ENCODE measurements around the gene EDA. TPM values are rescaled to one million over a fixed set of nuclear protein-coding genes. Genes with fewer than 3 reads are reported as not detected.

Gene EDA
- 2.5 and 4.1 TPM in 2 replicates for total RNA-seq

DNA sequence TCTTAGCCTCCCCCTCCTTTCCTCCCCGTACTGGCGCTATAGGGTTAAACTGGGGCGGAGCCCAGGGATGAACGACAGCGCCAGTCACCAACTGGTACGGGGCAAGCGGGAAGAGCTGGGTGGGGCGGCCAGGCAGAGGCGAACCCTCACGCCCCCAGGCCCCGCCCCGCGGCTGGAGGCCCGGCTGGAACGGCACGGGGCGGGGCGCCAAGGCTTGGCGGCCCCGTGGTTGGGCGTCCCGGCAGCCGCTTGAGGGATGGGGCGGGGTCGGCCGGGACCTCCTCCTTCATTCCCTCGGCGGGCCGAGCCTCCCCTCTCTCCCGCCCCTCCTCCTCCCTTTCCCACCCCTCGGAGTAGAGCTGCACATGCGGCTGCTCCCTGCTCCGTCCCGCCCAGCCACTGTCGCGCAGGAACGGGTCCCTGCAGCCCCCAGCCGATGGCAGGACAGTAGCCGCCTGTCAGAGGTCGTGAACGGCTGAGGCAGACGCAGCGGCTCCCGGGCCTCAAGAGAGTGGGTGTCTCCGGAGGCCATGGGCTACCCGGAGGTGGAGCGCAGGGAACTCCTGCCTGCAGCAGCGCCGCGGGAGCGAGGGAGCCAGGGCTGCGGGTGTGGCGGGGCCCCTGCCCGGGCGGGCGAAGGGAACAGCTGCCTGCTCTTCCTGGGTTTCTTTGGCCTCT lies at the start of gene EDA:
Gene EDA (plus strand): TSS at position 335 of the 678 bp plus-strand sequence.
- DNase-seq (ENCODE audit: low read depth): peak; percentile 10
- no peak for TF ChIP-seq CTCF (IDR thresholded peaks at IDR 0.05; ENCODE audit: insufficient read depth, low read length, poor library complexity, severe bottlenecking)
- Histone ChIP-seq H3K4me3 (ENCODE audit: low read depth, low read length) (peak within 1 kb of the TSS; percentile 44), H3K36me3 (ENCODE audit: control insufficient read depth, insufficient read depth, low read length) (no peaks in the 10 kb centered on the region), H3K27me3 (ENCODE audit: control insufficient read depth, insufficient read depth, low read length) (peaks cover 11% of the 10 kb centered on the region)

DNA sequence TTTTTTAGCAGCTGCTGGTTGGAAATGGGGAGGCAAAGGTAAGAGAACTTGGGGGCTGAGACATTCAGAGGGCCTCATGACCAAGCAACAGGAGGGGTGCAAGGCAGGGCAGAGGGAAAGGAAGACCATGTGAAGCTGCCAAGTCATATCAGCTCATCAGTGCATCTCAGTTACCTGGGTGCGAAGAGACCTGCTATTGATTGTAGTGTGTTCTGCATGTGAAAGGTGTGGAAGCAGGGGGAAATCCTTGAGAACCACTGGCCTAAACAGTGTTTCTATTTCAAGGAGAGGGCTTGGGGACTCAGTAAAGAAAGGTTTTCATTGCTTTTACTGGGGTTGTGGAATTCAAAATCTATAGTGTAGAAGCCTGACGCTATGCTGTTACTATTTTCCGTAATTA lies 47.1 kb upstream of the EDA start:
- Histone ChIP-seq H3K27me3 (ENCODE audit: control insufficient read depth, insufficient read depth, low read length) (no peaks in the 10 kb centered on the region), H3K4me3 (ENCODE audit: low read depth, low read length) (no peak overlapping the region), H3K36me3 (ENCODE audit: control insufficient read depth, insufficient read depth, low read length) (no peaks in the 10 kb centered on the region)
- TF ChIP-seq CTCF (IDR thresholded peaks at IDR 0.05; ENCODE audit: insufficient read depth, low read length, poor library complexity, severe bottlenecking): no peak
- DNase-seq (ENCODE audit: low read depth): no peak

DNA sequence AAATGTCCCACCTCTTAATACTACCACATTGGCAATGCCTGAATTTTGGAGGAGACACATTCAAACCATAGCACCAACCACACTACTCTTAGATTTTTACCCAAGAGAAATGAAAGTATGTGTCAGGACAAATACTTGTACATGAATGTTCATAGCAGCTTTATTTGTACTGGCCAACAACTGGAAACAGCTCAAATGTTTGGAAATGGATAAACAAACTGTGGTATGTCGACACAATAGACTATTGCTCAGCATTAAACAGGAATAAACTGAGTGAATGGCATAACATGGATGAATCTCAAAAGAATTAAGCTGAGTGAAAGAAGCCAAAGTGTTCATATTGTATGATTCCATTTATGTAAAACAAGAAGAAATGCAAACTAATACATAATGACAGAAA lies 18.5 kb upstream of the EDA start:
- no peaks in the 10 kb centered on the region for H3K36me3 ChIP-seq (ENCODE audit: control insufficient read depth, insufficient read depth, low read length)
- H3K27me3 ChIP-seq (ENCODE audit: control insufficient read depth, insufficient read depth, low read length): no peaks in the 10 kb centered on the region
- H3K4me3 ChIP-seq (ENCODE audit: low read depth, low read length): no peak overlapping the region
- DNase-seq (ENCODE audit: low read depth): no peak
- no peak for TF ChIP-seq CTCF (IDR thresholded peaks at IDR 0.05; ENCODE audit: insufficient read depth, low read length, poor library complexity, severe bottlenecking)

GRCh38 chrX:69600182-69600581 lies 15.7 kb upstream of the EDA start:
- no peak for DNase-seq (ENCODE audit: low read depth)
- no peaks in the 10 kb centered on the region for H3K27me3 ChIP-seq (ENCODE audit: control insufficient read depth, insufficient read depth, low read length)
- no peak for TF ChIP-seq CTCF (IDR thresholded peaks at IDR 0.05; ENCODE audit: insufficient read depth, low read length, poor library complexity, severe bottlenecking)
- no peaks in the 10 kb centered on the region for H3K36me3 ChIP-seq (ENCODE audit: control insufficient read depth, insufficient read depth, low read length)
- no peak overlapping the region for H3K4me3 ChIP-seq (ENCODE audit: low read depth, low read length)

- Histone ChIP-seq H3K27me3 (ENCODE audit: control insufficient read depth, insufficient read depth, low read length) (no peaks in the 10 kb centered on the region), H3K4me3 (ENCODE audit: low read depth, low read length) (no peak overlapping the region), H3K36me3 (ENCODE audit: control insufficient read depth, insufficient read depth, low read length) (no peaks in the 10 kb centered on the region)
- no peak for TF ChIP-seq CTCF (IDR thresholded peaks at IDR 0.05; ENCODE audit: insufficient read depth, low read length, poor library complexity, severe bottlenecking)
- no peak for DNase-seq (ENCODE audit: low read depth)
These were observed 12.2 kb upstream of the EDA start for GRCh38 chrX:69603566-69604194.

GRCh38 chrX:69605521-69605920 lies 10.4 kb upstream of the EDA start:
- no peak overlapping the region for H3K4me3 ChIP-seq (ENCODE audit: low read depth, low read length)
- TF ChIP-seq CTCF (IDR thresholded peaks at IDR 0.05; ENCODE audit: insufficient read depth, low read length, poor library complexity, severe bottlenecking): no peak
- H3K27me3 ChIP-seq (ENCODE audit: control insufficient read depth, insufficient read depth, low read length): no peaks in the 10 kb centered on the region
- H3K36me3 ChIP-seq (ENCODE audit: control insufficient read depth, insufficient read depth, low read length): no peaks in the 10 kb centered on the region
- DNase-seq (ENCODE audit: low read depth): no peak
